CD4-positive, alpha-beta memory T cell (primary cell): ENCODE results near the gene CABS1. TPM values are rescaled to one million over a fixed set of nuclear protein-coding genes. Genes with fewer than 3 reads are reported as not detected.

Experiments
- CTCF ChIA-PET: fragments of 350-600 bp; sonication (Branson Sonifier 250); formaldehyde crosslinking; loops from one replicate; lab custom pipeline; 2021; ENCODE audit warnings: inconsistent platforms; ENCODE audit not compliant: partially characterized antibody; lab: Charles Lee
- POLR2A ChIA-PET: fragments of 350-600 bp; sonication (Branson Sonifier 250); formaldehyde crosslinking; loops from one replicate; lab custom pipeline; 2021; ENCODE audit not compliant: partially characterized antibody; lab: Charles Lee
- DNase-seq, 5 donors: peaks; one replicate each; pipeline versions ENCODE4 v3.0.0 to v3.0.0-alpha.2; 2020 to 2022; ENCODE audit warnings: mixed read lengths in 1 of 5
- H3K27ac ChIP-seq: one replicate; pipeline ENCODE4 v1.7.0; 2013; ENCODE audit warnings: low read depth, low read length
- H3K27me3 ChIP-seq: 2 replicates; pipeline ENCODE4 v1.7.0; 2013; ENCODE audit warnings: mild to moderate bottlenecking, low read length, moderate library complexity; ENCODE audit not compliant: insufficient read depth
- H3K36me3 ChIP-seq: 2 replicates; pipeline ENCODE4 v1.7.0; 2013; ENCODE audit warnings: mild to moderate bottlenecking, low read length, moderate library complexity; ENCODE audit not compliant: insufficient read depth
- H3K4me1 ChIP-seq: 2 replicates; pipeline ENCODE4 v1.7.0; 2013; ENCODE audit warnings: mild to moderate bottlenecking, low read length, moderate library complexity; ENCODE audit not compliant: insufficient read depth
- H3K4me3 ChIP-seq, 2 donors: one replicate each; pipeline ENCODE4 v1.7.0; 2013; ENCODE audit warnings: low read length in 2 of 2, mild to moderate bottlenecking in 1 of 2
- H3K9me3 ChIP-seq, 2 donors: one replicate each; pipeline ENCODE4 v1.7.0; 2013; ENCODE audit warnings: low read length in 2 of 2, control low read depth in 1 of 2; ENCODE audit not compliant: control insufficient read depth in 1 of 2
- H3K27ac Mint-ChIP-seq, 7 donors: one replicate each; pipeline ENCODE4 v1.8.0; 2020 to 2021; ENCODE audit warnings: mixed read lengths in 7 of 7, mild to moderate bottlenecking in 6 of 7, inconsistent platforms in 3 of 7, moderate library complexity in 3 of 7
- H3K27me3 Mint-ChIP-seq, 2 donors: one replicate each; pipeline ENCODE4 v1.8.0; 2020 to 2021; ENCODE audit warnings: mixed read lengths in 2 of 2
- H3K36me3 Mint-ChIP-seq, 2 donors: one replicate each; pipeline ENCODE4 v1.8.0; 2020 to 2021; ENCODE audit warnings: mixed read lengths in 2 of 2, inconsistent platforms in 1 of 2, mild to moderate bottlenecking in 1 of 2
- H3K4me1 Mint-ChIP-seq, 4 donors: one replicate each; pipeline ENCODE4 v1.8.0; 2020 to 2021; ENCODE audit warnings: mixed read lengths in 4 of 4, mild to moderate bottlenecking in 1 of 4
- H3K4me3 Mint-ChIP-seq, 8 donors: one replicate each; pipeline ENCODE4 v1.8.0; 2020 to 2021; ENCODE audit warnings: mixed read lengths in 8 of 8, mild to moderate bottlenecking in 7 of 8, moderate library complexity in 6 of 8, inconsistent platforms in 3 of 8
- H3K9me3 Mint-ChIP-seq, 8 donors: one replicate each; pipeline ENCODE4 v1.8.0; 2020 to 2021; ENCODE audit warnings: mixed read lengths in 8 of 8, mild to moderate bottlenecking in 5 of 8, inconsistent platforms in 3 of 8, moderate library complexity in 1 of 8
- intact Hi-C: fragments of 100-400 bp; cut with micrococcal nuclease; formaldehyde crosslinking; loops from one replicate; pipeline ENCODE4 v1.15.1; 2023
- polyA plus RNA-seq, 2 donors: library from polyadenylated mRNA; unstranded; fragments of 300-500 nt; fragmentation: Illumina TruSeq; gene quantifications; one replicate each; pipeline ENCODE4 v1.2.3, GENCODE V29; 2021
- total RNA-seq, 2 experiments: library from RNA; stranded (reverse); gene quantifications; one replicate each; pipeline ENCODE4 v1.2.3, GENCODE V29; 2021

CABS1 gene
- total and polyA plus RNA-seq, 4 experiments from 2014 or later: not detected

DNA sequence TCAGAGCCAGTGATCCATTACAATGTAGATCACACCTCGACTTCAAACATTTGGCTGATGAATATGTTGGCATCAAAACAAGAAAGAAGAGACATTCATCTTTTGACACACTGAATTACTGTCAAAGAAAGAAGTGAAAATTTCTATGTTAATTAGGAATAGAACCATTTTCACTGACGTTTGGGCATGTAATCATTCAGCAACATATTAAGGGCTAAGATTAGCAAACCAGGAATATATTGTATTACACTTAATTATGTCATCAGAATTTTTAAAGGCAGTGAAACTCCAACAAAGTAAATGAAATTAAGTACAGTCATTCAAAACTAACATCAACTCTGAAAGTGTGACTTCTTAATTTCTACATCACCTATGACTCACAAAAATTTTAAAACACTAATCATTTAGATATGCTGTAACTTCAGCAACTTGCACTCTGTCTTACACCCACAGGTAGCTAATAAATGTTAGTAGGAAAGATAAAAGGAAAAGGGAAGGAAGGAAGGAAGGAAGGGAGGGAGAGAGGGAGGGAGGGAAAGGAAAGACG lies 24.4 kb downstream of the CABS1 start:
- Mint-ChIP-seq H3K9me3 (no peaks in the 10 kb centered on the region), H3K27me3 (no peaks in the 10 kb centered on the region), H3K4me1 (no peaks in the 10 kb centered on the region), H3K4me3 (no peak overlapping the region), H3K36me3 (no peaks in the 10 kb centered on the region), H3K27ac (no peak overlapping the region)
- Histone ChIP-seq H3K27me3 (no peaks in the 10 kb centered on the region), H3K4me1 (no peaks in the 10 kb centered on the region), H3K36me3 (no peaks in the 10 kb centered on the region), H3K27ac (no peak overlapping the region), H3K9me3 (no peaks in the 10 kb centered on the region), H3K4me3 (no peak overlapping the region)
- no peak for DNase-seq
- POLR2A ChIA-PET: no interaction called here
- CTCF ChIA-PET: no interaction called here
- intact Hi-C loops: no loop called here

DNA sequence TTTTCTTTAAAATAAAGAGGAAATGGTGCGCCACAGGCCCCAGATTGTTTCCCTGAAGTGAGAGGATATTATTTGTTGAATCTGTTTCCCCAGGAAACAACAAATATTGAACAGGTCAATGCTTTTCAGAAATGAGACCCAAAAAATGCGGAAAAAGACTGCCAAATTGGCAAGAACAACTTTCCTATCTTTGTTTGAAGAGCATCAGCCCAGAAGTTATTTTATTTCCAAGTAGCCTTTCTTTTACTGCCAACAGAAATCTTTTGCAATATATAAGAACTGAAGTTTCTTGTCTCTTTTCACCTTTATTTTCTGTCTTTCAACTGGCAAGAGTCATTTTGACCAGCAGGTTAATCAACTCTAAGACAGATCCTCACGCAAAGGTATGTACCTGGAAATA lies 25.7 kb downstream of the CABS1 start, which contains the start of gene SMR3A:
TSS of gene SMR3A (plus strand) at position 301 of the 400 bp plus-strand sequence. CDS start 1,356 bp downstream, outside the sequence.
- Mint-ChIP-seq H3K27ac (no peak within 1 kb of the TSS), H3K27me3 (no peaks in the 10 kb centered on the region), H3K4me3 (no peak within 1 kb of the TSS), H3K9me3 (peaks cover 0 to 2% (median 0%) of the 10 kb centered on the region in 8 donors), H3K36me3 (no peaks in the 10 kb centered on the region), H3K4me1 (no peaks in the 10 kb centered on the region)
- H3K36me3 ChIP-seq: no peaks in the 10 kb centered on the region
- CTCF ChIA-PET: no interaction called here
- intact Hi-C loops: no loop called here
- no peak for DNase-seq
- H3K27me3 ChIP-seq: no peaks in the 10 kb centered on the region
- no peaks in the 10 kb centered on the region for H3K4me1 ChIP-seq
- POLR2A ChIA-PET: no interaction called here
- H3K27ac ChIP-seq: no peak within 1 kb of the TSS
- no peaks in the 10 kb centered on the region for H3K9me3 ChIP-seq
- H3K4me3 ChIP-seq: no peak within 1 kb of the TSS

- H3K27me3 ChIP-seq: no peaks in the 10 kb centered on the region
- CTCF ChIA-PET: no interaction called here
- H3K27me3 Mint-ChIP-seq: no peaks in the 10 kb centered on the region
- H3K9me3 Mint-ChIP-seq: peaks cover 0 to 2% (median 0%) of the 10 kb centered on the region in 8 donors
- H3K27ac Mint-ChIP-seq: no peak overlapping the region
- intact Hi-C loops: no loop called here
- H3K4me1 Mint-ChIP-seq: no peaks in the 10 kb centered on the region
- H3K36me3 ChIP-seq: no peaks in the 10 kb centered on the region
- no peaks in the 10 kb centered on the region for H3K9me3 ChIP-seq
- H3K4me3 ChIP-seq: no peak overlapping the region
- H3K36me3 Mint-ChIP-seq: no peaks in the 10 kb centered on the region
- no peak overlapping the region for H3K4me3 Mint-ChIP-seq
- no peak for DNase-seq
- POLR2A ChIA-PET: no interaction called here
- H3K4me1 ChIP-seq: no peaks in the 10 kb centered on the region
- no peak overlapping the region for H3K27ac ChIP-seq
Observed at GRCh38 chr4:70364002-70364401, 29.2 kb downstream of the CABS1 start.

GRCh38 chr4:70365479-70365878 lies 30.7 kb downstream of the CABS1 start:
- Mint-ChIP-seq H3K27ac (no peak overlapping the region), H3K4me3 (no peak overlapping the region), H3K36me3 (no peaks in the 10 kb centered on the region), H3K27me3 (no peaks in the 10 kb centered on the region), H3K9me3 (peaks cover 0 to 2% (median 0%) of the 10 kb centered on the region in 8 donors), H3K4me1 (no peaks in the 10 kb centered on the region)
- no peak for DNase-seq
- H3K4me1 ChIP-seq: no peaks in the 10 kb centered on the region
- H3K27ac ChIP-seq: no peak overlapping the region
- H3K36me3 ChIP-seq: no peaks in the 10 kb centered on the region
- H3K9me3 ChIP-seq: no peaks in the 10 kb centered on the region
- H3K27me3 ChIP-seq: no peaks in the 10 kb centered on the region
- H3K4me3 ChIP-seq: no peak overlapping the region
- ChIA-PET CTCF (no interaction called here), POLR2A (no interaction called here)
- intact Hi-C loops: no loop called here

- no peak overlapping the region for H3K4me3 ChIP-seq
- H3K36me3 Mint-ChIP-seq: no peaks in the 10 kb centered on the region
- no peaks in the 10 kb centered on the region for H3K27me3 ChIP-seq
- ChIA-PET CTCF (no interaction called here), POLR2A (no interaction called here)
- intact Hi-C loops: no loop called here
- H3K4me1 ChIP-seq: no peaks in the 10 kb centered on the region
- no peaks in the 10 kb centered on the region for H3K4me1 Mint-ChIP-seq
- H3K4me3 Mint-ChIP-seq: no peak overlapping the region
- H3K36me3 ChIP-seq: no peaks in the 10 kb centered on the region
- DNase-seq: no peak
- H3K9me3 ChIP-seq: no peaks in the 10 kb centered on the region
- no peaks in the 10 kb centered on the region for H3K27me3 Mint-ChIP-seq
- no peak overlapping the region for H3K27ac Mint-ChIP-seq
- no peak overlapping the region for H3K27ac ChIP-seq
- peaks cover 0 to 2% (median 0%) of the 10 kb centered on the region in 8 donors for H3K9me3 Mint-ChIP-seq
Observed at GRCh38 chr4:70367813-70368212, 33.0 kb downstream of the CABS1 start.

- Histone ChIP-seq H3K27ac (no peak overlapping the region), H3K27me3 (no peaks in the 10 kb centered on the region), H3K9me3 (no peaks in the 10 kb centered on the region), H3K4me1 (no peaks in the 10 kb centered on the region), H3K36me3 (no peaks in the 10 kb centered on the region), H3K4me3 (no peak overlapping the region)
- DNase-seq: no peak
- no peaks in the 10 kb centered on the region for H3K36me3 Mint-ChIP-seq
- H3K27ac Mint-ChIP-seq: no peak overlapping the region
- no peaks in the 10 kb centered on the region for H3K27me3 Mint-ChIP-seq
- POLR2A ChIA-PET: no interaction called here
- peaks cover 0 to 9% (median 3%) of the 10 kb centered on the region in 8 donors for H3K9me3 Mint-ChIP-seq
- CTCF ChIA-PET: no interaction called here
- no peak overlapping the region for H3K4me3 Mint-ChIP-seq
- intact Hi-C loops: no loop called here
- no peaks in the 10 kb centered on the region for H3K4me1 Mint-ChIP-seq
Observed at GRCh38 chr4:70371987-70372386, 37.2 kb downstream of the CABS1 start.

DNA sequence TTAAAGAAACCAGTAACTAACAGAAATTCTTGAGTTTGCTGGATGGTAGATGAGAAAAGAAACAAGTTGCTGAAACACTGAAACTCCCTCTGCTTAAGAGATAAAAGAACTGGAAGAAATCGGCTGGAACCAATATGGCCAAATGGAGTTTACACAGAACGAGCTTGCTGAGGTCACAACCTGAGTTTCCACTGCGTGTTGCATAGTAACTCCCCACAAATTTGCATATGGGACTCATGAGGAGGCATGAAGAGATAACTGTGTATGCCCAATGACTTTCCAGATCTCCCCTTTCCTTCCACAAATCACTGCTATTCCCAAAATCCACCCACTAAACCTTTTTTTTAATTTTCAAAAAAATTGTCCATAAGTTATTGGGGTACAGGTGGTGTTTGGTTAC lies 38.0 kb downstream of the CABS1 start:
- CTCF ChIA-PET: no interaction called here
- H3K27ac Mint-ChIP-seq: no peak overlapping the region
- no peak for DNase-seq

More for the DNA sequence above, 38.0 kb downstream of the CABS1 start:
- intact Hi-C loops: no loop called here
- Mint-ChIP-seq H3K27me3 (no peaks in the 10 kb centered on the region), H3K36me3 (no peaks in the 10 kb centered on the region), H3K9me3 (peaks cover 0 to 9% (median 3%) of the 10 kb centered on the region in 8 donors), H3K4me3 (no peak overlapping the region), H3K4me1 (no peaks in the 10 kb centered on the region)
- H3K27ac ChIP-seq: no peak overlapping the region
- H3K4me1 ChIP-seq: no peaks in the 10 kb centered on the region
- H3K27me3 ChIP-seq: no peaks in the 10 kb centered on the region
- no peaks in the 10 kb centered on the region for H3K9me3 ChIP-seq
- POLR2A ChIA-PET: no interaction called here
- H3K36me3 ChIP-seq: no peaks in the 10 kb centered on the region
- H3K4me3 ChIP-seq: no peak overlapping the region
